GM12864 (cell line): Measurements from ENCODE around the gene PGAM2.
"Not testable (repeated sequence)": the region's sequence is repeated elsewhere in the genome, so short reads cannot be mapped to it uniquely, and the experiment has no call there.

ENCODE experiments used
- DNase-seq: peaks from one replicate; pipeline ENCODE4 v3.0.0-alpha.2; 2011; ENCODE audit warnings: low read depth
- H3K4me3 ChIP-seq: 2 replicates; pipeline ENCODE4 v1.5.1; 2011; ENCODE audit warnings: mild to moderate bottlenecking, low read depth, low read length, control low read depth
- TF ChIP-seq, protein P1 (sequence below): IDR thresholded peaks from 2 replicates; pipeline ENCODE4 v1.5.1; 2011; ENCODE audit warnings: low read depth, mild to moderate bottlenecking, moderate library complexity, low read length, control low read depth, inconsistent platforms; ENCODE audit errors: missing control alignments

PGAM2 gene

GRCh38 chr7:44036364-44036763, 29.0 kb downstream of the PGAM2 start:
- H3K4me3 ChIP-seq, DNase-seq: not testable (repeated sequence)

DNA sequence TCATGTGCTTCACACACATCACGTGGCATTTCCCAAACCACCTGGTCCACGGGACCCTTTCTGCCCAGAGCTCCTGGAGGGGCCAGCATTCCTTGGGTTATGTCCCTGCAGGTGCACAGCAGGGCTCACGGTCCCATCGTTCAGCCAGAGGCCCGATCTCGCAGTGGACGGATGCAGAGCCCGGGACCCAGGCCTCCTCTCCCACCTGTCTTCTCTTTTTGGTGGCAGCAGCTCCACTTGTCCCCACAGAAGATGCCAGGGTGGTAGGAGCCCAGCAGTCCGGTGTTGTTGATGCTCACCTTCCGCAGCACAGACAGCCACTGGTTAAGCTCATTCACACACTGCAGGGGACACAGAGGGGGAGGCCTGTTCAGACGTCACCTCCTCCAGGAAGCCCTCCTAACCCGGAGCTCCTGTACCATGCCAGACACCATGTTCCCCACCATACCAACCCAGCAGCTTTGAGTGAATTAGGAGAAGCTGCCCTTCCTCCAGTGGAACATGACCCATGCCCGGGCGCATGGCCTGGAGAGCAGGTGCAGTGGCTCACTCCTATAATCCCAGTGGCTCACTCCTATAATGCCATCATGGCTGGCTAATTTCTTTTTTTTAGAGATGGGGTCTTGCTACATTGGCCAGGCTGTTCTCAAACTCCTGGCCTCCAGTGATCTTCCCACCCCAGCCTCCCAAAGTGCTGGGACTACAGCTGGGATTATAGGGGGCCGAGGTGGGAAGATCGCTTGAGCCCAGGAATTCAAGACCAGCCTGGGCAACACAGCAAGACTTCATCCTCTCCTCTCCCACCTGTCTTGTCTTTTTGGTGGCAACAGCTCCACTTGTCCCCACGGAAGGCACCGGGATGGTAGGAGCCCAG, 31.2 kb downstream of the PGAM2 start:
- DNase-seq, H3K4me3 ChIP-seq: not testable (repeated sequence)

- not testable (repeated sequence) for DNase-seq, H3K4me3 ChIP-seq
These were observed 33.3 kb downstream of the PGAM2 start for GRCh38 chr7:44032031-44032430.

GRCh38 chr7:44031319-44031718, 34.0 kb downstream of the PGAM2 start:
- not testable (repeated sequence) for H3K4me3 ChIP-seq, DNase-seq

GRCh38 chr7:44030029-44030428, 35.3 kb downstream of the PGAM2 start:
- H3K4me3 ChIP-seq, DNase-seq: not testable (repeated sequence)

- not testable (repeated sequence) for DNase-seq, H3K4me3 ChIP-seq
These were observed 35.9 kb downstream of the PGAM2 start for GRCh38 chr7:44029433-44029832.

DNA sequence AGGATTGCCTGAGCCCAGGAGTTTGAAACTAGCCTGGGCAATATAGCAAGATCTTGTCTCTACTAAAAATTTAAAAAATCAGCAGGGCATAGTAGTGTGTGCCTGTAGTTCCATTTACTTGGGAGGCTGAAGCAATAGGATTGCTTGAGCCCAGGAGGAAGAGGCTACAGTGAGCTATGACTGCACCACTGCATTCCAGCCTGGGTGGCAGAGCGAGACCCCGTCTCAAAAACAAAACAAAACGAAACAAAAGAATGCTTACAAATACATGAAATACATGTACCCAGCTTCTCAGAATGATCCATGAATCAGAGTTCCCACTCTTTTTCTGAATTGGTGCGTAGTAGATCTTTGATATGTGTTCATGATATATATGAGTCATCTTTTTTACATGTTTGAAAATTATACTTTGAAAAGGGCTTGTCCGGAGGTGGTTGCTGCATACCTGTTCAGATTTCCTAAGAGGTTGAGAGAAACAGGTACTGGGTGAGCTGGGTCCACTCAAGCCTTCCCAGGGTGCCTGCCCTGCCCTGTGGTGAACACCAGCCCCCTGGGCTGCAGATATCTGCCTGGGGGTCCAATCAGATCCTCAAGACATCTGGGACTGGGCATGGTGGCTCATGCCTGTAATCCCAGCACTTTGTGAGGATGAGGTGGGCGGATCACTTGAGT, 42.4 kb downstream of the PGAM2 start:
- DNase-seq, H3K4me3 ChIP-seq: not testable (repeated sequence)

DNA sequence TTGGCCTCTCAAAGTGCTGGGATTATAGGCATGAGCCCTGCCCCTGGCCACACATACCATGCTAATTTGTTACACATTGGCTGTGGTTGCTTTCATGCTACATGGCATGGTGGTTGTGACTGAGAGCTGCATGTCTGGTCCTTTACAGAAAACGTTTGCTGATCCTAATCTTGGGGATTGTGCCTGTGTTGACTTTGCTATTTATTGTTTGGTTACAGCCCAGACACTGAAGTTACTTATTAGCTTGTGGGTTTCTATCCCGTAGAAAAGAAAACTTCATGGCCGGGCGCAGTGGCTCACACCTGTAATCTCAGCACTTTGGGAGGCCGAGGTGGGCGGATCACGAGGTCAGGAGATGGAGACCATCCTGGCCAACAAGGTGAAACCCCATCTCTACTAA, 43.3 kb downstream of the PGAM2 start:
- not testable (repeated sequence) for DNase-seq, H3K4me3 ChIP-seq

- H3K4me3 ChIP-seq, DNase-seq: not testable (repeated sequence)
These were observed 45.5 kb downstream of the PGAM2 start for GRCh38 chr7:44019825-44020224.

DNA sequence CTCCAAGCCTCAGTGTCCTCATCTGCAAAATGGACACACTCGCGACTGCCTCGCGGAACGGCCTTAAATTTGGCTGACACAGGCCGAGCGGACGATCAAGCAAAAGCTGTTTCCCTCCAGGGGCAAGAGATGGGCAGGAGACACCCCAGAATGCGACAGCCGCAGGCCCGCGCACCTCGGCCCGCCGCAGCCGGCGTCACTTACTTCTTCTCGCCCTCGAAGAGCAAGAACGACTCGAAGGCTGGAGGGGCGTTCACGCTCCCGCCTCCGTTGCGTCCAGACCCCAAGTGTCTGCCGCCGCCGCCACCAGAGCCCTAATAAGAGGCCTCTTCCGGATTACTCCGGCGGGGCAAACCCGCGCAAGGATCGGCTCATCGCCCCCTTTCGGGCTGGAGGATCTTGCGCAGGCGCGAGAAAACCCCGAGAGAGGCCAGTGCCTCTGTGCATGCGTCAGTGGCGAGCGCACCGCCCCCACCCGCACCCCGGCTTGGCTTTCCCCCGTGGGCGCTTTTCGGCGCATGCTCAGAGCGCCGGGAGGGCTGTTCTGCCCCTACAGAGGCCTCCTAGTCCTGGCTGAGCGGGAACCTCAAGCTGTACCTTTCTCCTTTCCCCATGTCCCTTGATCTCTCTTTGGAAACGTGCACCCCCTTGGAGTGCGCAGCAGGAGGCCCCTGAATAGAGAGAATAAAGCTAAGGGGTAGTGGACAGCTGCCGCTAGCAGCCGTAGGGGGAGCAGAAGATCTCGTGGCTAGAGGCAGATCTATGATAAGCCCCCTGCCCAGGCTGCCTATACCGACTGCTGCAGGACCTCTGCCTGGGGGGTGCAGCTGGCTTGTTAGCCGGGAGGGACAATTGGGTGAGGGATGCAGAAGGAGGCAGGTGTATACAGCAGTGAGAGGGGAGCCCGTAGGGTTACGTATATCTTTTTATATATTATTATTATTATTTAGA, 46.2 kb downstream of the PGAM2 start:
- TF ChIP-seq, protein P1, sequence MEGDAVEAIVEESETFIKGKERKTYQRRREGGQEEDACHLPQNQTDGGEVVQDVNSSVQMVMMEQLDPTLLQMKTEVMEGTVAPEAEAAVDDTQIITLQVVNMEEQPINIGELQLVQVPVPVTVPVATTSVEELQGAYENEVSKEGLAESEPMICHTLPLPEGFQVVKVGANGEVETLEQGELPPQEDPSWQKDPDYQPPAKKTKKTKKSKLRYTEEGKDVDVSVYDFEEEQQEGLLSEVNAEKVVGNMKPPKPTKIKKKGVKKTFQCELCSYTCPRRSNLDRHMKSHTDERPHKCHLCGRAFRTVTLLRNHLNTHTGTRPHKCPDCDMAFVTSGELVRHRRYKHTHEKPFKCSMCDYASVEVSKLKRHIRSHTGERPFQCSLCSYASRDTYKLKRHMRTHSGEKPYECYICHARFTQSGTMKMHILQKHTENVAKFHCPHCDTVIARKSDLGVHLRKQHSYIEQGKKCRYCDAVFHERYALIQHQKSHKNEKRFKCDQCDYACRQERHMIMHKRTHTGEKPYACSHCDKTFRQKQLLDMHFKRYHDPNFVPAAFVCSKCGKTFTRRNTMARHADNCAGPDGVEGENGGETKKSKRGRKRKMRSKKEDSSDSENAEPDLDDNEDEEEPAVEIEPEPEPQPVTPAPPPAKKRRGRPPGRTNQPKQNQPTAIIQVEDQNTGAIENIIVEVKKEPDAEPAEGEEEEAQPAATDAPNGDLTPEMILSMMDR: peak; percentile 62
- H3K4me3 ChIP-seq: peak overlapping the region; percentile 61
- DNase-seq: peak; percentile 88

DNA sequence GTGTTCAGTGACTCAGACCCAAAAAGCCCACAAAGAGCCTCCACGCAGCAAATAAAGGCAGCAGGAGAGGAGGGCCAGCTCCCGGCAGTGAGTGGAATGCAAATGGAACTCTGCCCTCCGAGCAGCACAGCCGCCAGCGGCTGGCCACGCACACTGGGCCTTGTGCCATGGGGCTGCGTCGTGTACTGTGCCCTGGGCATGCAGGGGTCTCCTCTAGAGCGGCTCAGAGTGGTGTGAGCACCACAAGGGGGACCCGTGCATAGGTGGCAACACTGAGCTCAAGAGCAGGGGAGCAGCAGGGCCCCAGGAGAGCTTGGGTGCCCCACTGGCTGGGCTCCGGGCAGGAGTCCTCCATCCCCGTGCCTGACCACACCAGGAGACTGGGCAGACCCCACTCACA, 50.3 kb downstream of the PGAM2 start:
- H3K4me3 ChIP-seq, DNase-seq: not testable (repeated sequence)
